ENCODE measurements around the gene PLXNA4.

DNA sequence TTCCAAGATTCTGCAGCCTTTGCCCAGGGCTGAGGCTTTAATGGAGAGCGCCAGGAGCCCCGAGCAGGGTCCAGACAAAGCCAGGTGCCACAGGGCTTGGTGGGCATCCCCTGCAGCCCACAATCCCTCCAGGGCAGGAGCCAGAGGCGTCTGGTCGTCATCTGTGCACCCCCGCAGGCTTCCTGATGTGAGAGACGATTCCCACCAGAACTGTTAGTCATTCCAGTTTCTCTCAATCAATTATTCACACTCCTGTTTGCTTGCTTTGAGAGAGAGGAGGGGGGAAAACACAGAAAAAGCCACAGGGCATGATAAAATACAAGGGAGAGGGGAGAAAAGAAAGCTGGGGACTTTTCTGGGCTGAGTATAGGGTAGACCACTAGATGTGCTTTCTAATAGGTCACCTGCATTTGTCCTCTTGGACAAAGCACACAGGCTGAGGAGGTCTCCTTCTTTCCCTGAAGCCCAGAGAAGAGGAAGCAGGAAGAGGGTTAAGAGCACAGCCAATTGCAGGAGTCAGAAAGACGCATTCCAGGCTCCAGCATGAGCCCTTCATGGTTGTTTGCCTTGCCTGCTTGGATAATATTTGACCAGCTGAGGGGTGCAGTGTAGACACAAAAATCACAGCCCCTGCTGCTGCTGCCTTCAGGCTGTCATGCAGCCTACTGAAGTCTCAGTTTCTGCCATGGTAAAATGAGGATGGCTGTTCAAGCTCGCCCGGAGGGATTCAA lies 194.4 kb downstream of the PLXNA4 start:
- TF ChIP-seq GABPA (tag; conservative IDR thresholded peaks at IDR 0.05; ENCODE audit: low read depth) (no peak), EP300 (IDR thresholded peaks at IDR 0.05; ENCODE audit: low read length) (no peak), DACH1 (IDR thresholded peaks at IDR 0.05; ENCODE audit: partially characterized antibody) (no peak), MTA3 (IDR thresholded peaks at IDR 0.05; ENCODE audit: borderline replicate concordance) (no peak), CBFA2T2 (conservative IDR thresholded peaks at IDR 0.05) (no peak), POLR2AphosphoS5 (IDR thresholded peaks at IDR 0.05; ENCODE audit: control insufficient read depth, insufficient read depth, low read depth, low read length) (no peak), TCF7 (IDR thresholded peaks at IDR 0.05; ENCODE audit: borderline replicate concordance) (no peak), RB1 (IDR thresholded peaks at IDR 0.05; ENCODE audit: low read depth) (no peak), ZNF830 (CRISPR knock-in tag; IDR thresholded peaks at IDR 0.05) (no peak)
- TF ChIP-seq, protein P1, sequence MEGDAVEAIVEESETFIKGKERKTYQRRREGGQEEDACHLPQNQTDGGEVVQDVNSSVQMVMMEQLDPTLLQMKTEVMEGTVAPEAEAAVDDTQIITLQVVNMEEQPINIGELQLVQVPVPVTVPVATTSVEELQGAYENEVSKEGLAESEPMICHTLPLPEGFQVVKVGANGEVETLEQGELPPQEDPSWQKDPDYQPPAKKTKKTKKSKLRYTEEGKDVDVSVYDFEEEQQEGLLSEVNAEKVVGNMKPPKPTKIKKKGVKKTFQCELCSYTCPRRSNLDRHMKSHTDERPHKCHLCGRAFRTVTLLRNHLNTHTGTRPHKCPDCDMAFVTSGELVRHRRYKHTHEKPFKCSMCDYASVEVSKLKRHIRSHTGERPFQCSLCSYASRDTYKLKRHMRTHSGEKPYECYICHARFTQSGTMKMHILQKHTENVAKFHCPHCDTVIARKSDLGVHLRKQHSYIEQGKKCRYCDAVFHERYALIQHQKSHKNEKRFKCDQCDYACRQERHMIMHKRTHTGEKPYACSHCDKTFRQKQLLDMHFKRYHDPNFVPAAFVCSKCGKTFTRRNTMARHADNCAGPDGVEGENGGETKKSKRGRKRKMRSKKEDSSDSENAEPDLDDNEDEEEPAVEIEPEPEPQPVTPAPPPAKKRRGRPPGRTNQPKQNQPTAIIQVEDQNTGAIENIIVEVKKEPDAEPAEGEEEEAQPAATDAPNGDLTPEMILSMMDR (IDR thresholded peaks at IDR 0.05 in 2 of 3, conservative IDR thresholded peaks at IDR 0.05 in 1 of 3; ENCODE audit: insufficient read depth in 2 of 3, low read depth in 1 of 3, low read length in 3 of 3) = no peak
- TF ChIP-seq, protein P2, sequence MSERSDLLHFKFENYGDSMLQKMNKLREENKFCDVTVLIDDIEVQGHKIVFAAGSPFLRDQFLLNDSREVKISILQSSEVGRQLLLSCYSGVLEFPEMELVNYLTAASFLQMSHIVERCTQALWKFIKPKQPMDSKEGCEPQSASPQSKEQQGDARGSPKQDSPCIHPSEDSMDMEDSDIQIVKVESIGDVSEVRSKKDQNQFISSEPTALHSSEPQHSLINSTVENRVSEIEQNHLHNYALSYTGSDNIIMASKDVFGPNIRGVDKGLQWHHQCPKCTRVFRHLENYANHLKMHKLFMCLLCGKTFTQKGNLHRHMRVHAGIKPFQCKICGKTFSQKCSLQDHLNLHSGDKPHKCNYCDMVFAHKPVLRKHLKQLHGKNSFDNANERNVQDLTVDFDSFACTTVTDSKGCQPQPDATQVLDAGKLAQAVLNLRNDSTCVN (CRISPR knock-in tag; IDR thresholded peaks at IDR 0.05) = no peak
- TF ChIP-seq, protein P3, sequence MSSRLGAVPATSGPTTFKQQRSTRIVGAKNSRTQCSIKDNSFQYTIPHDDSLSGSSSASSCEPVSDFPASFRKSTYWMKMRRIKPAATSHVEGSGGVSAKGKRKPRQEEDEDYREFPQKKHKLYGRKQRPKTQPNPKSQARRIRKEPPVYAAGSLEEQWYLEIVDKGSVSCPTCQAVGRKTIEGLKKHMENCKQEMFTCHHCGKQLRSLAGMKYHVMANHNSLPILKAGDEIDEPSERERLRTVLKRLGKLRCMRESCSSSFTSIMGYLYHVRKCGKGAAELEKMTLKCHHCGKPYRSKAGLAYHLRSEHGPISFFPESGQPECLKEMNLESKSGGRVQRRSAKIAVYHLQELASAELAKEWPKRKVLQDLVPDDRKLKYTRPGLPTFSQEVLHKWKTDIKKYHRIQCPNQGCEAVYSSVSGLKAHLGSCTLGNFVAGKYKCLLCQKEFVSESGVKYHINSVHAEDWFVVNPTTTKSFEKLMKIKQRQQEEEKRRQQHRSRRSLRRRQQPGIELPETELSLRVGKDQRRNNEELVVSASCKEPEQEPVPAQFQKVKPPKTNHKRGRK (tag; IDR thresholded peaks at IDR 0.05) = no peak
- TF ChIP-seq, protein P4, sequence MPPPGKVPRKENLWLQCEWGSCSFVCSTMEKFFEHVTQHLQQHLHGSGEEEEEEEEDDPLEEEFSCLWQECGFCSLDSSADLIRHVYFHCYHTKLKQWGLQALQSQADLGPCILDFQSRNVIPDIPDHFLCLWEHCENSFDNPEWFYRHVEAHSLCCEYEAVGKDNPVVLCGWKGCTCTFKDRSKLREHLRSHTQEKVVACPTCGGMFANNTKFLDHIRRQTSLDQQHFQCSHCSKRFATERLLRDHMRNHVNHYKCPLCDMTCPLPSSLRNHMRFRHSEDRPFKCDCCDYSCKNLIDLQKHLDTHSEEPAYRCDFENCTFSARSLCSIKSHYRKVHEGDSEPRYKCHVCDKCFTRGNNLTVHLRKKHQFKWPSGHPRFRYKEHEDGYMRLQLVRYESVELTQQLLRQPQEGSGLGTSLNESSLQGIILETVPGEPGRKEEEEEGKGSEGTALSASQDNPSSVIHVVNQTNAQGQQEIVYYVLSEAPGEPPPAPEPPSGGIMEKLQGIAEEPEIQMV (tag; conservative IDR thresholded peaks at IDR 0.05; ENCODE audit: low read depth) = no peak
